Stimulated activated CD4-positive, alpha-beta T cell treated with anti-CD3 and anti-CD28 coated beads, Interleukin-4, amount 100 ng/mL, for 1 hour (primary cell): Measurements from ENCODE around the gene PRKAG2.
"Not testable (repeated sequence)": the region's sequence is repeated elsewhere in the genome, so short reads cannot be mapped to it uniquely, and the experiment has no call there.

Experiments
- DNase-seq: peaks from one replicate; pipeline ENCODE4 v3.0.0-alpha.2; 2020

The PRKAG2 gene

GRCh38 chr7:151849008-151849878, 27.7 kb downstream of the PRKAG2 start:
- no peak for DNase-seq

GRCh38 chr7:151847681-151848081, 29.2 kb downstream of the PRKAG2 start:
- DNase-seq, result no peak

- DNase-seq, result no peak
These were observed 29.8 kb downstream of the PRKAG2 start for GRCh38 chr7:151847136-151847535.

- DNase-seq, result no peak
These were observed 31.3 kb downstream of the PRKAG2 start for GRCh38 chr7:151845412-151846205.

GRCh38 chr7:151844825-151845200, 32.1 kb downstream of the PRKAG2 start:
- no peak for DNase-seq

GRCh38 chr7:151844071-151844824, 32.7 kb downstream of the PRKAG2 start:
- no peak for DNase-seq

- DNase-seq, result no peak
These were observed 33.7 kb downstream of the PRKAG2 start for GRCh38 chr7:151843181-151843580.

- not testable (repeated sequence) for DNase-seq
These were observed 35.4 kb downstream of the PRKAG2 start for GRCh38 chr7:151841395-151842051.

- no peak for DNase-seq
These were observed 36.6 kb downstream of the PRKAG2 start for GRCh38 chr7:151840088-151840910.

GRCh38 chr7:151839451-151839921, 37.4 kb downstream of the PRKAG2 start:
- no peak for DNase-seq

GRCh38 chr7:151838861-151839381, 38.0 kb downstream of the PRKAG2 start:
- peak; percentile 21 for DNase-seq

- no peak for DNase-seq
These were observed 38.8 kb downstream of the PRKAG2 start for GRCh38 chr7:151838072-151838471.

- DNase-seq, result no peak
These were observed 39.5 kb downstream of the PRKAG2 start for GRCh38 chr7:151837285-151838042.

- DNase-seq, result no peak
These were observed 40.0 kb downstream of the PRKAG2 start for GRCh38 chr7:151836927-151837205.

GRCh38 chr7:151836191-151836926, 40.6 kb downstream of the PRKAG2 start:
- no peak for DNase-seq

- DNase-seq, result no peak
These were observed 41.3 kb downstream of the PRKAG2 start for GRCh38 chr7:151835636-151836035.

- no peak for DNase-seq
These were observed 42.5 kb downstream of the PRKAG2 start for GRCh38 chr7:151834271-151835035.

GRCh38 chr7:151833691-151834090, 43.2 kb downstream of the PRKAG2 start:
- no peak for DNase-seq

GRCh38 chr7:151833213-151833651, 43.7 kb downstream of the PRKAG2 start:
- no peak for DNase-seq
